Measurements from ENCODE around the gene TOMM20.

GRCh38 chr1:235090406-235091069 lies 38.1 kb downstream of the TOMM20 start:
- no peak for TF ChIP-seq POLR2A (IDR thresholded peaks at IDR 0.05)
- no peak for TF ChIP-seq CTCF (IDR thresholded peaks at IDR 0.05)

Measured in testis (tissue), 2 donors.